Measurements from ENCODE around the gene CCDC192.
A peak's percentile ranks its signal among the peaks of the same experiment; 100 is the strongest.
"Not testable (repeated sequence)": the region's sequence is repeated elsewhere in the genome, so short reads cannot be mapped to it uniquely, and the experiment has no call there.

CCDC192 gene

DNA sequence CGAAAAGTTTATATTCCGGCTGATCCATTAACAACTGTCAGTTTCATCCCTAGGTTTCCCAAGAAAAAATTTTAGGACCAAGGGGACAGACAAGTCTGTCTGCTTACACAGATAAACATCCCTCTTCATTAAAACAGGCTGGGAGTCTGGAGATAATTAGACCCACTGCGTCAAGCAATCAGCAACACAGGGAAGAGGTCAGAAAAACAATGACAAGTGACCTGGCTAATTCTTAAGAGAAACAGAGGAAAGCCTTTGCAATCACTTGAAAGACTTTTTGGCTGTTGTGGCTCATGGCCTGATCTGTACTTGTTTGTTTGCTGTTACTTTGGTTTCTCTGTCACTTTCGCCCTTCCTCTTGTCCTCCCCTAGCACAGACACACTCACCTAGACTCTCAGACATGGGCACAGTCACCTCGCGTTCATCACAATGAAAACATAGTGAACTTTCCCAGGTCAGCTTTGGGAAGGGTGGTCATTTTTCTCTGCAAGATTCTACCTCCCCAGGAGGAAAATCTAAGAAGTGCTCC lies 2.9 kb upstream of the CCDC192 start:
- Histone ChIP-seq H3K36me3 (ENCODE audit: control insufficient read depth, insufficient read depth, low read length) (no peaks in the 10 kb centered on the region), H3K9me3 (ENCODE audit: control insufficient read depth, insufficient read depth, low read depth, low read length) (no peaks in the 10 kb centered on the region), H3K27ac (ENCODE audit: low read depth, low read length) (no peak overlapping the region), H3K9ac (ENCODE audit: low read length) (no peak overlapping the region), H3K4me3 (ENCODE audit: low read depth, low read length) (no peak overlapping the region), H3K27me3 (ENCODE audit: control insufficient read depth, insufficient read depth, low read length) (no peaks in the 10 kb centered on the region), H3K4me1 (ENCODE audit: control insufficient read depth, insufficient read depth, low read length) (peaks cover 5% of the 10 kb centered on the region)

DNA sequence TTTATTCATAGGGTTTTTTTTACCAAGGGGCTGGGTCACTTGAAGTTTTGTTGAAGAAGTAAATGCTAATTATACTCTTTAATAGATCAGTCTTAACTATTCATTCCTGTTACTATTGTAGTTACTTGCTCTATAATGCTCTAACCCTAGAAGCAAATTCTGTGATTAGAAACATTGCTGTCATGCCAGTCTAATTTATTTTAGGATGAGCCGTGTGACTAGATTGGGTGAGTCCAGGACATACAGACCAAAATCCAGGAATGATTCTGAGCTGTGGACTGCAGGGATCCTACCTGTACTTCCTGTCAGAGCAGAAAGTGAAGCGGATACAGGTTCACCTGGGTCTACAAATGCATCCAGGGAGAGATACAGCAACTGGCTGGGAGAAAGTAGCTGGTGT lies 757 bp upstream of the CCDC192 start:
- H3K27me3 ChIP-seq (ENCODE audit: control insufficient read depth, insufficient read depth, low read length) = no peaks in the 10 kb centered on the region
- no peak overlapping the region for H3K9ac ChIP-seq (ENCODE audit: low read length)
- H3K9me3 ChIP-seq (ENCODE audit: control insufficient read depth, insufficient read depth, low read depth, low read length) = no peaks in the 10 kb centered on the region
- peaks cover 7% of the 10 kb centered on the region for H3K4me1 ChIP-seq (ENCODE audit: control insufficient read depth, insufficient read depth, low read length)
- no peaks in the 10 kb centered on the region for H3K36me3 ChIP-seq (ENCODE audit: control insufficient read depth, insufficient read depth, low read length)
- H3K4me3 ChIP-seq (ENCODE audit: low read depth, low read length) = no peak overlapping the region
- H3K27ac ChIP-seq (ENCODE audit: low read depth, low read length) = no peak overlapping the region

GRCh38 chr5:127705120-127705892 lies 2.1 kb downstream of the CCDC192 start:
- peaks cover 7% of the 10 kb centered on the region for H3K4me1 ChIP-seq (ENCODE audit: control insufficient read depth, insufficient read depth, low read length)
- no peaks in the 10 kb centered on the region for H3K9me3 ChIP-seq (ENCODE audit: control insufficient read depth, insufficient read depth, low read depth, low read length)
- H3K4me3 ChIP-seq (ENCODE audit: low read depth, low read length) = no peak overlapping the region
- H3K27ac ChIP-seq (ENCODE audit: low read depth, low read length) = no peak overlapping the region
- no peaks in the 10 kb centered on the region for H3K27me3 ChIP-seq (ENCODE audit: control insufficient read depth, insufficient read depth, low read length)
- no peaks in the 10 kb centered on the region for H3K36me3 ChIP-seq (ENCODE audit: control insufficient read depth, insufficient read depth, low read length)
- no peak overlapping the region for H3K9ac ChIP-seq (ENCODE audit: low read length)

GRCh38 chr5:127706691-127707090 lies 3.5 kb downstream of the CCDC192 start:
- H3K36me3 ChIP-seq (ENCODE audit: control insufficient read depth, insufficient read depth, low read length) = no peaks in the 10 kb centered on the region
- H3K4me3 ChIP-seq (ENCODE audit: low read depth, low read length) = no peak overlapping the region
- no peak overlapping the region for H3K27ac ChIP-seq (ENCODE audit: low read depth, low read length)
- H3K4me1 ChIP-seq (ENCODE audit: control insufficient read depth, insufficient read depth, low read length) = peaks cover 7% of the 10 kb centered on the region
- H3K9ac ChIP-seq (ENCODE audit: low read length) = no peak overlapping the region
- H3K9me3 ChIP-seq (ENCODE audit: control insufficient read depth, insufficient read depth, low read depth, low read length) = no peaks in the 10 kb centered on the region
- no peaks in the 10 kb centered on the region for H3K27me3 ChIP-seq (ENCODE audit: control insufficient read depth, insufficient read depth, low read length)

DNA sequence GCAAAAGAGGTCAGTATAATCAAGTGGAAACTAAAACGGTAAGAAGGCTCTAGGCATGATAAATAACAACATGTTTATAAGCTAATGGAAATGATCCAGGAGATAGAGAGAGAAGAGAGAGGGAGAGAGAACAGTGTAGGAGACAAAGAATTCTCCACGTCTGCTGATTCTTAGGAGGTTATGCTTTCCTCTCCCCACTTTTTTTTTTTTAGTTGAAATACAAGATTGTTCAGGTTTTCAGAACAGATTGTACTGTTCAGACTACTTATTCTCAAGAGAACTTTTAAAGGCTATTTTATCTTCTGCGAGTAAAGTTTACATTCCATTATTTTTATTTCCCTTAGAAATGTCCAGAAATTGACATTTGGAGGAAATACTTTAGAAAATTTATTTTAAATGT lies 4.0 kb downstream of the CCDC192 start:
- H3K4me1 ChIP-seq (ENCODE audit: control insufficient read depth, insufficient read depth, low read length) = peaks cover 7% of the 10 kb centered on the region
- no peaks in the 10 kb centered on the region for H3K9me3 ChIP-seq (ENCODE audit: control insufficient read depth, insufficient read depth, low read depth, low read length)
- H3K9ac ChIP-seq (ENCODE audit: low read length) = no peak overlapping the region
- H3K27me3 ChIP-seq (ENCODE audit: control insufficient read depth, insufficient read depth, low read length) = no peaks in the 10 kb centered on the region
- H3K36me3 ChIP-seq (ENCODE audit: control insufficient read depth, insufficient read depth, low read length) = no peaks in the 10 kb centered on the region
- no peak overlapping the region for H3K27ac ChIP-seq (ENCODE audit: low read depth, low read length)
- no peak overlapping the region for H3K4me3 ChIP-seq (ENCODE audit: low read depth, low read length)

DNA sequence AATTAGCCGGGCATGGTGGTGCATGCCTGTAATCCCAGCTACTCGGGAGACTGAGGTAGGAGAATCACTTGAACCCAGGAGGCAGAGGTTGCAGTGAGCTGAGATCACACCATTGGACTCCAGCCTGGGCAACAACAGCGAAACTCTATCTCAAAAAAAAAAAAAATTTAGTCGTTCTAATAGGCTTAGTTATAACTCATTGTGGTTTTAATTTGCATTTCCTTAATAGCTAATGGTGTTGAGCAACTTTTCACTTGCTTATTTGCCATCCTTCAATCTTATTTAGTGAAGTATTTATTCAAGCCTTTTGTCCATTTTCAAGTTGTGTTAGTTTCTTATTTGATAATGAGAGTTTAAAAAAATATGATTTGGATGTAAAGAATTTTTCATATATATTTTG lies 9.9 kb downstream of the CCDC192 start:
- not testable (repeated sequence) for H3K4me3 ChIP-seq (ENCODE audit: low read depth, low read length); H3K27ac ChIP-seq (ENCODE audit: low read depth, low read length); H3K9me3 ChIP-seq (ENCODE audit: control insufficient read depth, insufficient read depth, low read depth, low read length); H3K4me1 ChIP-seq (ENCODE audit: control insufficient read depth, insufficient read depth, low read length); H3K36me3 ChIP-seq (ENCODE audit: control insufficient read depth, insufficient read depth, low read length); H3K27me3 ChIP-seq (ENCODE audit: control insufficient read depth, insufficient read depth, low read length); H3K9ac ChIP-seq (ENCODE audit: low read length)

- Histone ChIP-seq H3K36me3 (ENCODE audit: control insufficient read depth, insufficient read depth, low read length) (no peaks in the 10 kb centered on the region), H3K9ac (ENCODE audit: low read length) (no peak overlapping the region), H3K9me3 (ENCODE audit: control insufficient read depth, insufficient read depth, low read depth, low read length) (peaks cover 21% of the 10 kb centered on the region), H3K4me3 (ENCODE audit: low read depth, low read length) (no peak overlapping the region), H3K27ac (ENCODE audit: low read depth, low read length) (no peak overlapping the region), H3K4me1 (ENCODE audit: control insufficient read depth, insufficient read depth, low read length) (no peaks in the 10 kb centered on the region), H3K27me3 (ENCODE audit: control insufficient read depth, insufficient read depth, low read length) (no peaks in the 10 kb centered on the region)
These were observed 15.0 kb downstream of the CCDC192 start for GRCh38 chr5:127718181-127718580.

GRCh38 chr5:127723571-127723970 lies 20.4 kb downstream of the CCDC192 start:
- H3K36me3 ChIP-seq (ENCODE audit: control insufficient read depth, insufficient read depth, low read length) = no peaks in the 10 kb centered on the region
- H3K27ac ChIP-seq (ENCODE audit: low read depth, low read length) = no peak overlapping the region

DNA sequence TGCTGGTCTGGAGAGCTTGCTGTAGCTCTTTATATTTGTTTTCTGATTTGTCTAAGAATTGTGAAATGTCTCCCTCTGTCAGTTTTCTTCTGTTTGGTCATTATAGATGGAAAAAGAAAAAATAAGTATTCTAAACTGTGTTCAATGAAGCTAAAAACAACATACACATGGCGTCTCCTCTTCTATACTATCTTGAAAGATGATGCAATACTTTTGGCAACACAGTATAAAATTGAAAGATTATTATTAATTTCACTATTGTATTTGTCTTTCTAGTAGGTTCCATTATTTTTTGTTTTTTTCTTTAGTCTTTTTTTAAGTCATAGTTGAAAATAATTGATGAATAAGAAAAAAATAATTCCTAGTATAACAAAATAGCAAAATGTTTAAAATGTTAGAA lies 22.5 kb downstream of the CCDC192 start:
- H3K27ac ChIP-seq (ENCODE audit: low read depth, low read length) = no peak overlapping the region
- peaks cover 11% of the 10 kb centered on the region for H3K9me3 ChIP-seq (ENCODE audit: control insufficient read depth, insufficient read depth, low read depth, low read length)
- H3K9ac ChIP-seq (ENCODE audit: low read length) = no peak overlapping the region
- no peaks in the 10 kb centered on the region for H3K27me3 ChIP-seq (ENCODE audit: control insufficient read depth, insufficient read depth, low read length)
- no peaks in the 10 kb centered on the region for H3K36me3 ChIP-seq (ENCODE audit: control insufficient read depth, insufficient read depth, low read length)
- no peaks in the 10 kb centered on the region for H3K4me1 ChIP-seq (ENCODE audit: control insufficient read depth, insufficient read depth, low read length)
- H3K4me3 ChIP-seq (ENCODE audit: low read depth, low read length) = no peak overlapping the region

More at GRCh38 chr5:127723571-127723970, 20.4 kb downstream of the CCDC192 start:
- Histone ChIP-seq H3K4me3 (ENCODE audit: low read depth, low read length) (no peak overlapping the region), H3K9ac (ENCODE audit: low read length) (no peak overlapping the region), H3K4me1 (ENCODE audit: control insufficient read depth, insufficient read depth, low read length) (no peaks in the 10 kb centered on the region), H3K9me3 (ENCODE audit: control insufficient read depth, insufficient read depth, low read depth, low read length) (peaks cover 21% of the 10 kb centered on the region), H3K27me3 (ENCODE audit: control insufficient read depth, insufficient read depth, low read length) (no peaks in the 10 kb centered on the region)

DNA sequence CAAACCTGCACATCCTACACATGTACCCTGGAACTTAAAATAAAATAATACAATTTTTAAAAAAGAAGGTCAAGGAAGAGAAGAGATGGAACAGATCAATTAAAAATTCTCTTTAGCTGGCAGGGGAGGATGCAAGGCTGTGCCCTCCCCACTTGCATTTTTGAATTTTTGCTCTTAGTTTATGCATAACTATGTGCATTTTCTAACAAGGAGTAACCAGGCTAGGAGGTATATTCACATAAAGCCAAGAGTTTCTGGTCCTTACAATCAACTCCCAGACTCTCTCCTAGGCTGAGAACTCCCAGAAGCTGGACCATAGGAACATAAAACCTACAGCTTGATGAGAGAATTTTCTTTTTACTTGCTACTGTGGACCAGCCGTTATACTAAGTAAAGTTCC lies 29.8 kb downstream of the CCDC192 start:
- no peaks in the 10 kb centered on the region for H3K27me3 ChIP-seq (ENCODE audit: control insufficient read depth, insufficient read depth, low read length)
- H3K4me1 ChIP-seq (ENCODE audit: control insufficient read depth, insufficient read depth, low read length) = no peaks in the 10 kb centered on the region
- no peak overlapping the region for H3K27ac ChIP-seq (ENCODE audit: low read depth, low read length)
- no peak overlapping the region for H3K4me3 ChIP-seq (ENCODE audit: low read depth, low read length)
- no peak overlapping the region for H3K9ac ChIP-seq (ENCODE audit: low read length)
- H3K36me3 ChIP-seq (ENCODE audit: control insufficient read depth, insufficient read depth, low read length) = no peaks in the 10 kb centered on the region
- no peaks in the 10 kb centered on the region; the same call in 1 of the 2 replicates for H3K9me3 ChIP-seq (ENCODE audit: control insufficient read depth, insufficient read depth, low read depth, low read length)

DNA sequence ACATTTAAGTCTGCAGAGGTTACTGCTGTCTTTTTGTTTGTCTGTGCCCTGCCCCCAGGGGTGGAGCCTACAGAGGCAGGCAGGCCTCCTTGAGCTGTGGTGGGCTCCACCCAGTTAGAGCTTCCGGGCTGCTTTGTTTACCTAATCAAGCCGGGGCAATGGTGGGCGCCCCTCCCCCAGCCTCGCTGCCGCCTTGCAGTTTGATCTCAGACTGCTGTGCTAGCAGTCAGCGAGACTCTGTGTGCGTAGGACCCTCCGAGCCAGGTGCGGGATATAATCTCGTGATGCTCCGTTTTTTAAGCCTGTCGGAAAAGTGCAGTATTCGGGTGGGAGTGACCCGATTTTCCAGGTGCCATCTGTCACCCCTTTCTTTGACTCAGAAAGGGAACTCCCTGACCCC lies 36.2 kb downstream of the CCDC192 start:
- not testable (repeated sequence) for H3K9me3 ChIP-seq (ENCODE audit: control insufficient read depth, insufficient read depth, low read depth, low read length); H3K4me1 ChIP-seq (ENCODE audit: control insufficient read depth, insufficient read depth, low read length); H3K36me3 ChIP-seq (ENCODE audit: control insufficient read depth, insufficient read depth, low read length); H3K27me3 ChIP-seq (ENCODE audit: control insufficient read depth, insufficient read depth, low read length); H3K27ac ChIP-seq (ENCODE audit: low read depth, low read length)
- Histone ChIP-seq H3K4me3 (ENCODE audit: low read depth, low read length) (peak overlapping the region; percentile 68), H3K9ac (ENCODE audit: low read length) (peak overlapping the region; percentile 49)

All from HUES6 (cell line).